Embryonic facial prominence (tissue), 1 donor: ENCODE results near the gene TMEM14C.
"Not testable (repeated sequence)": the region's sequence is repeated elsewhere in the genome, so short reads cannot be mapped to it uniquely, and the experiment has no call there.

ENCODE experiments used
- DNase-seq: peaks from one replicate; pipeline ENCODE4 v3.0.0-alpha.2; 2016; ENCODE audit errors: extremely low spot score

The TMEM14C gene

DNA sequence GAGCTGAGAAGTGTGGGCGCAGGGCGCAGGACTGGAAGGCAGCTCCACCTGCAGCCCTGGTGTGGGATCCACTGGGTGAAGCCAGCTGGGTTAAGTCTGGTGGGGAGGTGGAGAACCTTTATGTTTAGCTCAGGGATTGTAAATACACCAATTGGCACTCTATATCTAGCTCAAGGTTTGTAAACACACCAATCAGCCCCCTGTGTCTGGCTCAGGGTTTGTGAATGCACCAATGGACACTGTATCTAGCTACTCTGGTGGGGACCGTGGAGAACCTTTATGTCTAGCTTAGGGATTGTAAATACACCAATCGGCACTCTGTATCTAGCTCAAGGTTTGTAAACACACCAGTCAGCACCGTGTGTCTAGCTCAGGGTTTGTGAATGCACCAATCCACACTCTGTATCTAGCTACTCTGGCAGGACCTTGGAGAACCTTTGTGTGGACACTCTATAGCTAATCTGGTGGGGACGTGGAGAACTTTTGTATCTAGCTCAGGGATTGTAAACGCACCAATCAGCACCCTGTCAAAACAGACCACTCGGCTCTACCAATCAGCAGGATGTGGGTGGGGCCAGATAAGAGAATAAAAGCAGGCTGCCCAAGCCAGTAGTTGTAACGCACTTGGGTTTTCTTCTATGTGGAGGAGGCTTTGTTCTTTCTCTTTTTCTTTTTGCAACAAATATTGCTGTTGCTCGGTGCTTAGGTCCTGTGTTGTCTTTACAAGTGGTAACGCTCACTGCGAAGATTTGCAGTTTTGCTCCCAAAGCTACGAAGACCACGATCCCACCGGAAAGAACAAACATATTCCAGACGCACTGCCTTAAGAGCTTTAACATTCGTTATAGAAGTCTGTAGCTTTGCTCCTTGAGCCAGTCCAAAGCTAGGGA lies 1.7 kb upstream of the TMEM14C start:
- DNase-seq = not testable (repeated sequence)

- DNase-seq = no peak
Measured at GRCh38 chr6:10721850-10722569, 860 bp upstream of the TMEM14C start.

GRCh38 chr6:10722570-10722819 lies 375 bp upstream of the TMEM14C start:
- peak; percentile 40 for DNase-seq

DNA sequence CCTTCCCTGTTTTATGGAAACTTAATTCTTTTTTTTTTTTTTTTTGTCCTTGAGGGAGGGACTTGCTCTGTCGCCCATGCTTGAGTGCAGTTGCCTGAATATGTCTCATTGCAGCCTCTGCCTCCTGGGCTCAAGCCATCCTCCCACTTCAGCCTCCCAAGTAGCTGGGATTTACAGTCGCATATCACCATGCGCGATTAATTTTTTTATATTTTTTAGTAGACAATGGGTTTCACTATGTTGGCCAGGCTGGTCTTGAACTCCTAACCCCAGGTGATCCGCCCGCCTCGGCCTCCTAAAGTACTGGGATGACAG lies 654 bp downstream of the TMEM14C start:
- DNase-seq = no peak

DNA sequence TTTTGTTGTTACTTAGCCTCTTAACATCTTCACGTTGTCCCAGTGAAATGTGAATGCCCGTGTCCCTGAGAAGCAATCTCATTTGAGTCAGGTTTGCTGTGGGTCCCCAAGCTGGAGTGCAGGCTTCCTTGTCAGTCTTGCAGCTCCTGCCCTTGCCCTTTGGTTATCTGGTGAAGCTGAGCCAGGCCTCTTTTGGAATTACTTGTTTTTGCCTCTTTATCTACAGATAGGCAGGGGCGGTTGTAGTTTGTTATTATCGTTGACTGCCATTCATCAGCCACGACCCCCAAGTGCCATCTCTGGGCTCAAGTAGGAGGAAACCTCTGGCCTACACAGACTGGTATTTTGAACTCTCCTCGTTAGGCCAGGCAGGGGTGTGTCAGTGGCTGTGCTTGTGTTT lies 2.2 kb downstream of the TMEM14C start:
- no peak for DNase-seq

- no peak for DNase-seq
Measured at GRCh38 chr6:10725716-10726115, 2.8 kb downstream of the TMEM14C start.

GRCh38 chr6:10730254-10730653 lies 7.4 kb downstream of the TMEM14C start:
- DNase-seq = no peak

- no peak for DNase-seq
Measured at GRCh38 chr6:10733151-10733715, 10.4 kb downstream of the TMEM14C start.

GRCh38 chr6:10733863-10734262 lies 11.0 kb downstream of the TMEM14C start:
- DNase-seq = no peak

DNA sequence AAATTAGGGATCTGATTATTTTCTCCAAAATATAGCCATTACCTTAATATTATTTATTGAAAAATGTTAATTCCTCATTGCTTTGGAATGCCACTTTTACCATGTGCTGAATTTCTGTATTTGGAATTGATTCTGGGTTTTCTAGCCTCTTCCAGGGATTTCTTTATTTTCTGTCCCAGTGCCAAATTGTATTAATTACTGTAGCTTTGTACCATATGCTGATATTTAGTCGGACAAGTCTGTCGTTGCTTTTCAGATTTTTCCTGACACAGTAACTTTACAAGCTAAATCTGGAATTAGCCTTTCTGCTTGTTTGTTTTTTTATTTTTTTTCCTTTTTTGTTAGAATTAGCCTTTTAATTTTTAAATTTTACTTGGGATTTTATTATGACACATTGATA lies 13.9 kb downstream of the TMEM14C start:
- no peak for DNase-seq

DNA sequence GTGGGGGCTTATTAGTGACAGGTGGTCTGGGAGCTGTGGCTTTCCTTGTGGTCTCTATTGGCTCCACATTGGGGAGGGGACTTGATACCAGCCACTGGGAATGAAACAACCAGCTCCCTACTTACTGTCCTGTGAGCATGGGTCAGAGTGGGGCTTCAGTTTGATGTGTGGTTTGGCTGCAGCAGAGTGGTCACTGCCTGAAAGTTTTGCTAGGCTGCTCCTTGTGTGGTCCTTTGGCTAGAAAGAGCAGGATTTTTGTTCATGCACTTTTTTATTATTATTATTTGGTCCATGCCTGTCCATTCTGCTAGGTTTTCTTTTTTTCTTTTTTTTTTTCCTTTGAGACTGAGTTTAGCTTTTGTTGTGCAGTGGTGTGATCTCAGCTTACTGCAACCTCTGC lies 17.2 kb downstream of the TMEM14C start:
- DNase-seq = no peak

DNA sequence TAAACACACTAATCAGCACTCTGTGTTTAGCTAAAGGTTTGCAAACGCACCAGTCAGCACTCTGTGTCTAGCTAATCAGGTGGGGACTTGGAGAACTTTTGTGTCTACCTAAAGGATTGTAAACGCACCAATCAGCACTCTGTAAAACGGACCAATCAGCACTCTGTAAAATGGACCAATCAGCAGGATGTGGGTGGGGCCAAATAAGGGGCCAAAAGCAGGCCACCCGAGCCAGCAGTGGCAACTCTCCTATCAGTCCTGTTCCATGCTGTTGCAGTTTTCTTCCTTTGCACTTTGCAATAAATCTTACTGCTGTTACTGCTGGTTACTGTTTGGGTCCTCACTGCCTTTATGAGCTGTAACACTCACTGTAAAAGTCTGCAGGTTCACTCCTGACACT lies 18.8 kb downstream of the TMEM14C start:
- not testable (repeated sequence) for DNase-seq

DNA sequence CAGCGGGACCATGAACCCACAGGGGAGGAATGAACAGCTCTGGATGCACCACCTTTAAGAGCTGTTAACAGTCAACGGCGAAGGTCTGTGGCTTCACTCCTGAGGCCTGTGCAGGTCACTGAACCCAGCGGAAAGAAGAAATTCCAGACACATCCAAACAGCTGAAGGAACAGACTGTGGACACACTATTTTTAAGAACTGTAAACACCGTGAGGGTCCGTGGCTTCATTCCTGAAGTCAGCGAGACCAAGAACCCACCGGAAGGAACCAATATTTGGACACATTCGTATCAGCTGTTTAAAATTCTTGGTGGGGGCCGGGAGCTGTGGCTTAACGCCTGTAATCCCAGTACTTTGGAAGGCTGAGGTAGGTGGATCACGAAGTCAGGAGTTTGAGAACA lies 19.4 kb downstream of the TMEM14C start:
- no peak for DNase-seq

- no peak for DNase-seq
Measured at GRCh38 chr6:10743515-10743914, 20.6 kb downstream of the TMEM14C start.

- no peak for DNase-seq
Measured at GRCh38 chr6:10745116-10745515, 22.2 kb downstream of the TMEM14C start.

- no peak for DNase-seq
Measured at GRCh38 chr6:10746915-10747250, 24.0 kb downstream of the TMEM14C start.

DNA sequence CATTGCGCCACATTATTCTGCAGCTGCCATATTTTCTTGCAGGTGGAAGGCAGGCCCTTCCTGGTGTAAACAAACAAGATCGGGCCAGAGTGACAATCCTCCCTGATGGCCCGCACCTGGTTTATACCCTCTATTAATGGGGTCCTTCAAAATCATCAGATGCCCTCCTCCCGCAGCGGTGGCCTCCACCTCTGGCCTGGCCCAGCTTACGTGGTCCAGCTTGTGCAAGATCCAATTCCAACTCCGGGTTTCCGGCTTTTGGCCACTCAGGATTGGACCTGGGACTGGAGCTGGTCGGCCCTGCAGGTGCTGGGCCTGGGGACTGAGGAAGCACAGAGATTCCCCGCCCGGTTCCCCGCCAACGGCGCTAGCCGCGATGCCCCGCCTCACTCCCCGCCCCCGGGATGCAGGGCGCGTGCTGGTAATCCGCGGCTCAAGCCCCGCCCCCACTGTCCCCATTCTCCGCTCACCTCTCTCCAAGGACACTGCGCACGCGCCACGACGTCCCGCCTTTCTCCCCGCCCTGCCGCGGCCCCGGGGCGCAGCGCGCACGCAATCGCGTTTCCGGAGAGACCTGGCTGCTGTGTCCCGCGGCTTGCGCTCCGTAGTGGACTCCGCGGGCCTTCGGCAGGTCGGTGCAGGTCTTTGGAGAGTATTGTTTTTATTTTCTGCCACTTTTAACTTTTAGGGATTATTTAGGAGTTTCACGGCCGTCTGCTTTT lies 24.5 kb downstream of the TMEM14C start, which contains the start of gene TMEM14B:
TMEM14B (plus strand) TSS at position 555 of the 722 bp plus-strand sequence. CDS start 1,441 bp downstream, outside the sequence.
- peak; percentile 93 for DNase-seq

DNA sequence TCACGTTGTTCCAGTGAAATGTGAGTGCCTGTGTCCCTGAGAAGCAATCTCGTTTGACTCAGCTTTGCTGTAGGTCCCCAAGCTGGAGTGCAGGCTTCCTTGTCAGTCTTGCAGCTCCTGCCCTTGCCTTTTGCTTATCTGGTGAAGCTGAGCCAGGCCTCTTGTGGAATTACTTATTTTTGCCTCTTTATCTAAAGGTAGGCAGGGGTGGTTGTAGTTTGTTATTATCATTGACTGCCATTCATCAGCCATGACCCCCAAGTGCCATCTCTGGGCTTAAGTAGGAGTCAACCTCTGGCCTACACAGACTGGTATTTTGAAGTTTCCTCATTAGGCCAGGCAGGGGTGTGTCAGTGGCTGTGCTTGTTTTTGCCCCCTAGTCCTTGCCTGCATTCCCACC lies 26.9 kb downstream of the TMEM14C start:
- DNase-seq = no peak

DNA sequence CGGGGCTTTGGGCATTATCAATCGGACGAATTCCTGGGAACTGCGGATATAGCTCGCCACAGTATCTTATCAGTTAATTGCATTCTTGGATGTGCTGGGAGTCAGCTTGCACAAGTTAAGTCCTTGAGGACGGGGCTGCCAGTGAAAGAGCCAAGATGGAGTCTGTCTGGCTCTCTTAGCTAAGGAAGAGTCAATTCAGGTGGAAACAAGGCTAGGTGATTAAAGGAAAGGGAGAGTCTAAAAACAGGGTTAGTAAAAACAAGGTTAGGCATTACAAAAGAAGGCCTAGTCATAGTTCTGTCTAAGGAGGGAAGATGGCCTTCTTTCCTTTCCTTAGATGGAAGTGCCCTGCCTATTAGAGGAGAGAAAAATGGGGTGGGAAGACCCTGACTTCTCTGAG lies 27.7 kb downstream of the TMEM14C start:
- not testable (repeated sequence) for DNase-seq

DNA sequence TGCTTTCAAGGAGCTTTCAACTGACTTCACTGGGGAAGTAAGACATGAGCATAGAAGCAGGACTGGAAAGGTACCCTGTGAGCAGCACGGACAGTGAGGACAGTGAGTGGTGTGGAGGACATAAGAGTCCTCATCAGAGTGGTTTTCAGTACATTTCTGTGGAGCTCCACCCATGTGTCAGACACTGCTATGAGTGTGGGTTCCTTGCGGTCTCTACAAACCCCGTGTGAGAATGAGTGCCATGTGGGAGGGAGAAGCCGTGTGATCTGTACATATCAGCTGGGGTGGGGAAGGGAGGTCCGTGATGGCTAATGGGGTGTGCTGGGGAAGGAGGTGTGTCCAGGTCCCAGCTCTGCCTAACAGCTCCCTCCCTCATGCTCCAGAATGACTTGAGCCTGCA lies 28.9 kb downstream of the TMEM14C start:
- DNase-seq = not testable (repeated sequence)

DNA sequence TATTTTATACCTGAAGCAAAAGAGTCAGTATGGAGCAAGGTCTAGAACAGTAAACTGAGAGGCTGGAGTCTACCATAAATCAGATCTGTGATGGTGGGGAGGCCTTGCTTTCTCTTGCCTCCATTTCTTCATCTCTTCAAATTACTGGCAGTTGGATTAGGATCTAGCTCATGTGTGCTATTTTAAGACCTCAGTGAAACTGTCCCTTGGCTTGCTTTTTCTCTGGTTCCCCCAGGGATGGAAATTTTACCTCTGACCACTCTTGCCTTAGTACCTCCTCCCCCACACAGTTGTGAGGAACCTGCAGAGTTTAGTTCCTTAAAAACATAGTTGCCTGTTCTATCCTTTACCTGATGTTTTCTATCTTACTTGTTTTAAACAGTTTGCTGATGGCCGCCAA lies 33.2 kb downstream of the TMEM14C start:
- DNase-seq = no peak

- DNase-seq = no peak
Measured at GRCh38 chr6:10759312-10759839, 36.5 kb downstream of the TMEM14C start.
